Activated CD4-positive, alpha-beta T cell treated with anti-CD3 and anti-CD28 coated beads, Interleukin-2, amount 10 ng/mL, durations not matched to agents 7 days and 5 days (primary cell): ENCODE data around the gene GMPR2. TPM values are rescaled to one million over a fixed set of nuclear protein-coding genes. Genes with fewer than 3 reads are reported as not detected.

Experiments used
- CTCF ChIA-PET: fragments of 350-600 bp; sonication (Branson Sonifier 250); formaldehyde crosslinking; loops from one replicate; lab custom pipeline; 2021; ENCODE audit warnings: antibody characterized with exemption; lab: Charles Lee
- POLR2A ChIA-PET: fragments of 350-600 bp; sonication (Branson Sonifier 250); formaldehyde crosslinking; loops from one replicate; lab custom pipeline; 2021; ENCODE audit warnings: antibody characterized with exemption; lab: Charles Lee
- DNase-seq: peaks from one replicate; pipeline ENCODE4 v3.0.0-alpha.2; 2020
- H3K27ac Mint-ChIP-seq: one replicate; pipeline ENCODE4 v1.8.0; 2021; ENCODE audit warnings: mild to moderate bottlenecking, moderate library complexity, mixed read lengths
- H3K27me3 Mint-ChIP-seq: one replicate; pipeline ENCODE4 v1.8.0; 2021; ENCODE audit warnings: mixed read lengths
- H3K36me3 Mint-ChIP-seq: one replicate; pipeline ENCODE4 v1.8.0; 2021; ENCODE audit warnings: low read depth, mixed read lengths
- H3K4me1 Mint-ChIP-seq: one replicate; pipeline ENCODE4 v1.8.0; 2021; ENCODE audit warnings: mixed read lengths
- H3K4me3 Mint-ChIP-seq: one replicate; pipeline ENCODE4 v1.8.0; 2021; ENCODE audit warnings: mild to moderate bottlenecking, moderate library complexity, mixed read lengths
- H3K9me3 Mint-ChIP-seq: one replicate; pipeline ENCODE4 v1.8.0; 2021; ENCODE audit warnings: mixed read lengths
- total RNA-seq, 2 experiments: library from RNA; stranded (reverse); gene quantifications; one replicate each; pipeline ENCODE4 v1.2.3, GENCODE V29; 2021

The GMPR2 gene
- total RNA-seq, 2 experiments from 2014 or later, result 72.0 to 74.5 TPM

DNA sequence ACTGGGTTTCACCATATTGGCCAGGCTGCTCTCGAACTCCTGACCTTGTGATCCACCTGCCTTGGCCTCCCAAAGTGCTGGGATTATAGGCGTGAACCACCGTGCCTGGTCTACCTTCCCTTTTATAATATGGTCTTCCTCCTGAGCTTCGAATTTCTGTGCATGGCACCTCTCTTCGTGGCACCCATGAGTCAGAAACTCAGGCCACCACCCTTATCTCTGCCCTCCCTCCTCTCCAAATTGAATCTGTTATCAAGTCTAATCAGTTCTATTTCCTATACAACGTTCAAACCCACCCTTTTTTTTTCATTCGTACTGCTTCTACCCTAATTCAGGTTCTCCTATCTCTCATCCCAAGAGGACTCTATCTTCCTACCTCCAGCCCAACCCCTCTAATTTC, 14.7 kb downstream of the GMPR2 start:
- Mint-ChIP-seq H3K9me3 (no peaks in the 10 kb centered on the region), H3K4me1 (peaks cover 63% of the 10 kb centered on the region), H3K27ac (peak overlapping the region; percentile 98), H3K4me3 (peak overlapping the region; percentile 28), H3K27me3 (no peaks in the 10 kb centered on the region), H3K36me3 (peaks cover 28% of the 10 kb centered on the region)
- ChIA-PET POLR2A (interaction anchor here (0.6 to 1.1 kb wide), 4 partner anchors 23 to 139 kb away, joined by 3 to 11 read pairs (median 3); partner anchors contain the start of genes CIDEB and RABGGTA), CTCF (interaction anchor here (0.7 to 3.3 kb wide), 15 partner anchors 10 to 184 kb away, joined by 3 to 17 read pairs (median 7); partner anchors contain the start of genes CIDEB, MDP1 and RABGGTA)
- DNase-seq, result no peak

DNA sequence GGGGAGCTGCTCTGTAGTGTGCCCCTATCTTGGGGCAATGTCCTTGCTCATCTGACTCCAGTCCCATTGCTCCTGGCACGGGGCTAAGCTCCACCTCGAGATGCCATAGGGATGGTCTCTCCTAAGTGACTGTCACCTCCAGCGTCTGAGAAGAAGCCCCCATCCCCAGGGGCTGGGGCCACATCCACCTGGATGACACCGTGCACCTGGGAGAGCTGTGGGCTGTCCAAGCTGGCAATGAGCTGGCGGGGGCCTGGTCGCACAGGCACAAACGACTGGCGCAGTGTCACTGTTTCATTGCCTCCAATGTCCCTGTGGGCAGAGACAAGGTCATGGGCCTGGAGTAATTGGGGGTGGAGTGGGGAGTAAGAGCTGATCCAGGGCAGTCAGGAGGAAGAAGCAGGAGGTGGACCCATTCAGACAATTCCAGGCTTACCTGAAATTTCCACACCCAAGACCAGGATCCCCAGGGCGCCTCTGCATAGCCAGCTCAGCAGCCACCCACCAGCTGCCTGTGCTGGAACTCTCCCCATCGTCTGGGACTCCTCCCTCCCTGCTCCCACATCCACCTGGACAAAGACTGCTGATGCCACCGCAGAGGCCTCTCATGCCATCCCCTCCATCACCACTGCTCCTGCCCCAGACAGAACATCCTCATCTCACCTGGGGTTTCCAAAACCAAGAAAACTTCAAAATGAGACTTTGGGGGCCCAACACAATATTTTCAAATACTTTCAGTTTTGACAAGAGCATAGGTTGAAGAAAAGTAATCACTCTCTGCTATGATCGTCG, 16.7 kb downstream of the GMPR2 start:
- DNase-seq, result no peak
- no peaks in the 10 kb centered on the region for H3K27me3 Mint-ChIP-seq
- CTCF ChIA-PET, result interaction anchor here (1.0 to 2.1 kb wide), 7 partner anchors 9 to 50 kb away, joined by 3 to 7 read pairs (median 4); partner anchors contain the start of genes DHRS1, NOP9 and RABGGTA
- H3K27ac Mint-ChIP-seq, result peak overlapping the region; percentile 76
- POLR2A ChIA-PET, result no interaction called here
- H3K4me1 Mint-ChIP-seq, result peaks cover 52% of the 10 kb centered on the region
- H3K9me3 Mint-ChIP-seq, result no peaks in the 10 kb centered on the region
- peak overlapping the region; percentile 27 for H3K4me3 Mint-ChIP-seq
- H3K36me3 Mint-ChIP-seq, result peaks cover 33% of the 10 kb centered on the region

DNA sequence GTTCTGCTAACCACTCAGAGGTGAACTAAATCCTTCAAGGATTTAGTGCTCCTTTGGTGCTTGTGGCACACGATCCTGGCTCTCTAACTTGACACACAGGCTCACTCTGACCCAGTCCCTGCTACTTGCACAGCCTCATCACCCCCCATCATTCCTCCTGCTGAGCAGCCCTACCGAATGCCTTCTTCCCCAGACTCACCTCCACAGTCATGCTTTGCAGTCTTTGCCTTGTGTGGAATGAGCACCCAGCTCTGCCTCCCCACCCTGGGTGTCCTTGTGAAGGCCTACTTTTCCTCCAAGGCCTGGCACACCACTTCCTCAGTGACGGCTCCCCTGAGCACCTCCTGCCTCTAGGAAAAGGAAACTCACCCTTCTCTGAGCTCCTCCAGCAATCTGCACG, 17.6 kb downstream of the GMPR2 start:
- Mint-ChIP-seq H3K4me1 (peaks cover 47% of the 10 kb centered on the region), H3K27me3 (no peaks in the 10 kb centered on the region), H3K4me3 (peak overlapping the region; percentile 33), H3K27ac (peak overlapping the region; percentile 76), H3K36me3 (peaks cover 30% of the 10 kb centered on the region), H3K9me3 (no peaks in the 10 kb centered on the region)
- ChIA-PET CTCF (interaction anchor here (1.1 to 4.3 kb wide), 9 partner anchors 8 to 82 kb away, joined by 3 to 29 read pairs (median 4); partner anchors contain the start of genes CIDEB, RABGGTA and TINF2), POLR2A (no interaction called here)
- DNase-seq, result no peak

DNA sequence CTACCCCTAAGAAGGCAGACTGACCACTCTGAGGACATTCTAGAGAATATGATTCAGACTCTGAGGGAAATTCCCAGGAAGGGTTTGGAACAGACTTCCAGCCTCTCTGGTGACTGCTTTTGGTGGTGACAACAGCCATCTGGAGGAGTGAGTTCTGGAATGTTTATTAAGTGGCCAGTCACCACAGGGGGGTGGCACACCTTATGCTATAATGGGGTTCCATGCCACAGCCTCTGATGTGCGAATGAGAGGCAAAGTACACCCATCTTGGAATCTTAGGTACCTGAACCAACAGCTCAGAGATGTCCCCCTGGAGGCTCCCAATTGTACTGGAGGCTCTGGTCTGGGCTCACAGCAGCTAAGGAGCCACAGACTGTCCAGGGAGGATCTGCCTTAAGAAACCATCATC, 19.2 kb downstream of the GMPR2 start:
- no peak for DNase-seq
- peak overlapping the region; percentile 28 for H3K27ac Mint-ChIP-seq
- H3K36me3 Mint-ChIP-seq, result peaks cover 30% of the 10 kb centered on the region
- no peaks in the 10 kb centered on the region for H3K9me3 Mint-ChIP-seq
- no peak overlapping the region for H3K4me3 Mint-ChIP-seq
- ChIA-PET POLR2A (no interaction called here), CTCF (interaction anchor here (1.1 to 4.3 kb wide), 6 partner anchors 9 to 56 kb away, joined by 3 to 29 read pairs (median 16); partner anchors contain the start of genes CIDEB, RABGGTA and TINF2)
- H3K4me1 Mint-ChIP-seq, result peaks cover 43% of the 10 kb centered on the region
- H3K27me3 Mint-ChIP-seq, result no peaks in the 10 kb centered on the region

GRCh38 chr14:24252289-24253124, 19.8 kb downstream of the GMPR2 start:
- peaks cover 40% of the 10 kb centered on the region for H3K4me1 Mint-ChIP-seq
- H3K36me3 Mint-ChIP-seq, result peaks cover 29% of the 10 kb centered on the region
- no peaks in the 10 kb centered on the region for H3K27me3 Mint-ChIP-seq
- H3K27ac Mint-ChIP-seq, result no peak overlapping the region
- no peak for DNase-seq
- ChIA-PET CTCF (interaction anchor here (1.0 to 4.3 kb wide), 6 partner anchors 10 to 57 kb away, joined by 3 to 29 read pairs (median 16); partner anchors contain the start of genes CIDEB, RABGGTA, TINF2 and TM9SF1), POLR2A (no interaction called here)
- no peak overlapping the region for H3K4me3 Mint-ChIP-seq
- H3K9me3 Mint-ChIP-seq, result no peaks in the 10 kb centered on the region

DNA sequence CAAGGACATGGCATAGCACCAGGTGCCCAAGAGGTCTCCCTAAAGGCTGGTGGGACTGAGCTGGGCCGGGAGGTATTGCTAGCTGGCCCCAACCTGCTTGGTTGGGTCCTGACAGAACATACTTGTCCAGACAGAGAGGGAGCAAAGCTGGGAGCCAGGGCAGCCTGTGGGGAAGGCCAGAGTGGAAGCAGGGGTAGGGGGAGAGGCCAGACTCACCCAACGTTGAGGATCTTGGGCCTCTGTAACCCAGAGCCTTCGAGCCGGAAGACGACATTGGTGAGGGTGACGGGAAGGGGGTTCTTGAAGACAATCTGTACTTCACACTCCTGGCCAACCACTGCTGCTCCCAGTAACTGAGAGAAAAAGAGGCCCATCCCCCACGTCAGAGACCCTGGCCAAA, 21.2 kb downstream of the GMPR2 start:
- Mint-ChIP-seq H3K27me3 (no peaks in the 10 kb centered on the region), H3K4me3 (no peak overlapping the region), H3K36me3 (peaks cover 19% of the 10 kb centered on the region), H3K4me1 (peaks cover 27% of the 10 kb centered on the region), H3K27ac (no peak overlapping the region), H3K9me3 (no peaks in the 10 kb centered on the region)
- no peak for DNase-seq
- CTCF ChIA-PET, result interaction anchor here (0.6 to 4.3 kb wide), 4 partner anchors 17 to 54 kb away, joined by 3 to 29 read pairs (median 16); partner anchors contain the start of genes CIDEB and RABGGTA
- POLR2A ChIA-PET, result no interaction called here

- Mint-ChIP-seq H3K4me3 (no peak overlapping the region), H3K9me3 (no peaks in the 10 kb centered on the region), H3K27me3 (no peaks in the 10 kb centered on the region), H3K36me3 (peaks cover 16% of the 10 kb centered on the region), H3K4me1 (peaks cover 20% of the 10 kb centered on the region), H3K27ac (no peak overlapping the region)
- DNase-seq, result no peak
- ChIA-PET POLR2A (no interaction called here), CTCF (interaction anchor here (0.8 to 1.1 kb wide), 2 partner anchors 42 to 79 kb away, joined by 3 to 4 read pairs; no protein-coding TSS in a partner anchor)
These were observed 22.1 kb downstream of the GMPR2 start for GRCh38 chr14:24254630-24255392.

DNA sequence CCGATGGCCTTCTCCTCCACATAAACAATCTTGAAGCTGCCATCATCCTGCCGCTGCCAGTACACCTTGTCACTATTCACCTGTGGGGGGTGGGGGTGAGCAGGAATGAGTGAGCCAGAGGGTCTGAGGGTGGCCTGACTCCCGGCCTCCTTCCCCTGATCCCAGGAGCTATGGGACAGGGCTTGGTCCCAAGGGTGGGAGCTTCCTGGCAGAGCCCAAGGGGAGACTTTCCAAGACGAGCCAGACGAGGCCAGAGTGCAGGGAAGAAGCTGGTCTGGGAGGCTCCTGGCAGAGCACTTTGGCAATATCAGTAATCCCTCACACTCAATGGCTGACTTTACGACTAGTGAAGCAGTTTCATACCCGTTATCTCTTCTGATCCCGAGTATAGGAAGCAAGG, 22.7 kb downstream of the GMPR2 start:
- no peak for DNase-seq
- ChIA-PET CTCF (interaction anchor here (0.6 to 1.9 kb wide), 4 partner anchors 14 to 361 kb away, joined by 3 to 5 read pairs (median 4); no protein-coding TSS in a partner anchor), POLR2A (no interaction called here)
- no peaks in the 10 kb centered on the region for H3K9me3 Mint-ChIP-seq
- no peaks in the 10 kb centered on the region for H3K27me3 Mint-ChIP-seq
- H3K36me3 Mint-ChIP-seq, result peaks cover 12% of the 10 kb centered on the region
- no peak overlapping the region for H3K27ac Mint-ChIP-seq
- no peak overlapping the region for H3K4me3 Mint-ChIP-seq
- peaks cover 13% of the 10 kb centered on the region for H3K4me1 Mint-ChIP-seq

- Mint-ChIP-seq H3K4me3 (no peak overlapping the region), H3K27ac (no peak overlapping the region), H3K27me3 (no peaks in the 10 kb centered on the region), H3K9me3 (no peaks in the 10 kb centered on the region), H3K4me1 (peaks cover 7% of the 10 kb centered on the region), H3K36me3 (peaks cover 10% of the 10 kb centered on the region)
- POLR2A ChIA-PET, result no interaction called here
- CTCF ChIA-PET, result interaction anchor here (0.6 to 1.9 kb wide), 6 partner anchors 9 to 360 kb away, joined by 3 to 6 read pairs (median 4); partner anchors contain the start of gene CIDEB
- no peak for DNase-seq
These were observed 23.4 kb downstream of the GMPR2 start for GRCh38 chr14:24255931-24256711.

DNA sequence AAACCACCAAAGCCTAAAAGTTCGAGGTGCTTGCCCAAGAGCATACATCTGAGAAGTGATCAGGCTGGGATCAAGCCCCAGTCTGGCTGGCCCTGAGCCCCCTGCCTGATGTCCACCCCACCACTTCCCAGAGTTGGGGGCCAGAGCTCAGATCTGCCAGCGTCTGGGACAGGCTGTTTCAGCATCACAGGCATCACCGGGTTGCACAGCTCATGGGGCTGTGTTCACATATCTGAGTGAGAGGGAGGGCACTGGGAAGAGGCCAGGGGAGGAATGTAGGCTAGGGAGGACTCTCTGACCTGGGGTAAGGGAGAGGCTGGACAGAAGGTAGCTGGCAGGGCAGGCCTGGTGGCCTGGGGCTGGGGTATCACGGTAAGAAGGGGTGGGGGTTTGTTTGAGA, 24.2 kb downstream of the GMPR2 start:
- Mint-ChIP-seq H3K4me1 (no peaks in the 10 kb centered on the region), H3K27me3 (no peaks in the 10 kb centered on the region), H3K36me3 (peaks cover 6% of the 10 kb centered on the region), H3K27ac (no peak overlapping the region), H3K9me3 (no peaks in the 10 kb centered on the region), H3K4me3 (no peak overlapping the region)
- ChIA-PET POLR2A (no interaction called here), CTCF (interaction anchor here (0.6 to 2.1 kb wide), 7 partner anchors 8 to 109 kb away, joined by 3 to 11 read pairs (median 5); partner anchors contain the start of genes CIDEB and RABGGTA)
- DNase-seq, result no peak

DNA sequence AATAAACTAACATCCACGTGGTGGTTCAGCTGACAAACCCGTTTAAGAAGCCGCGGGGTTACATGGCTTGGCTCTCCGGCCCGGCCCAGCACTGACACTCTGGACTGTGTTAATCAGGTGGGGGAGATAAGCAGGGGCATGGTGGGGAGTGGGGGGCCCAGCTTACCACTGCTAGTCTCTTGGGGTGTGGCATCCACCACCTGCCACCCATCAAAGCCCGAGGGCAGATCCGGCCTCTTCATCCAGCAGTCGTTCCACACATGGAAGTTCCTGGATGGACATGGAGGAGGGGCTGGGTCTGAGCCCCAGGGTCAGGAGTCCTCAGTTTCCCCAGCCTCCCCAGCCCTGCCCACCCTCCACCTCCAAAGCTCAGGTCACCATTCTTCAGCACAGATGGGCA, 25.4 kb downstream of the GMPR2 start:
- no peaks in the 10 kb centered on the region for H3K9me3 Mint-ChIP-seq
- no peak overlapping the region for H3K27ac Mint-ChIP-seq
- ChIA-PET POLR2A (no interaction called here), CTCF (interaction anchor here (1.3 to 2.1 kb wide), 4 partner anchors 9 to 50 kb away, joined by 3 to 11 read pairs (median 5); partner anchors contain the start of genes CIDEB, DHRS1, NOP9 and RABGGTA)
- no peak overlapping the region for H3K4me3 Mint-ChIP-seq
- H3K27me3 Mint-ChIP-seq, result no peaks in the 10 kb centered on the region
- no peaks in the 10 kb centered on the region for H3K4me1 Mint-ChIP-seq
- DNase-seq, result no peak
- H3K36me3 Mint-ChIP-seq, result peaks cover 6% of the 10 kb centered on the region
